ENCODE results near the gene PLAAT4. TPM values are rescaled to one million over a fixed set of nuclear protein-coding genes. Genes with fewer than 3 reads are reported as not detected.

Gene PLAAT4, protein sequence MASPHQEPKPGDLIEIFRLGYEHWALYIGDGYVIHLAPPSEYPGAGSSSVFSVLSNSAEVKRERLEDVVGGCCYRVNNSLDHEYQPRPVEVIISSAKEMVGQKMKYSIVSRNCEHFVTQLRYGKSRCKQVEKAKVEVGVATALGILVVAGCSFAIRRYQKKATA
- total RNA-seq (2014; rRNA removed; shearing (Covaris generic)), result 6.5 and 6.8 TPM in 2 replicates
- 1.3 and 1.4 TPM in 2 replicates for total RNA-seq (2022)
- percentile 17 among the genes with signal in this experiment for Bru-seq, nascent RNA
- BruChase-seq, experiment 1, labeled RNA remaining after a 6-hour chase, result percentile 10 among the genes with signal in this experiment
- BruChase-seq, experiment 2, labeled RNA remaining after a 2-hour chase, result not detected
- long read RNA-seq, partial matches to known transcripts, result 1 of 1 reads
- long read RNA-seq, other reads (novel, unspliced or antisense), result 0 of 1 reads

DNA sequence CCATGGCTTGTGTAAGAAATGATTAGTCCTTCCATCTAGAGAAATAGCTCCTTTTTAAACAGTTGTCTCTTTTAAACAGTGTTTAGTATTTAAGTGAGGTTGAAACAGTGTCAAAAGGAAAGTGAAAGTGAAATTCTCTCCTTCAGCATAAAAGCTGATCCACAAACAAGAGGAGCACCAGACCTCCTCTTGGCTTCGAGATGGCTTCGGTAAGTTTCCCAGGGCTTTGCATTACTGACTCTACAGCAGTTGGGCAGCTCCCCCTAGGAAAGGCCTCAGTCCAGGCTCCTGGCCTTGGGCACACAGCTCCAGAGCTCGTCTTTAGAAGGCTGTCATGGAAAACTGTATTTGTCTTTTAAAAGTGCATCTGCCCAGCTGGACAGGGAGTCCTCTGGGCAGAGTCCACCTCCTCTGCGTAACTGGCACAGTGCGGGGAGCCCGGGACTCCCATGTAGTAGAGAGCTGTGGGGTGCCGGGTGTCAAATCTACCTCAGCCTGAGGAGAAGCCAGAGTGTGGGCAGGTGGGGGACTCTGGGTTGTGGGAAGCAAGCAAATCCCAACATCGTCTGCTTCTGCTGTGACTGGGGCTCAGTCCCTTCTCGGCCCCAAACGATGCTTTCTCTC is at the start of gene PLAAT4:
Gene PLAAT4 (plus strand): TSS at position 140 of the 624 bp plus-strand sequence. CDS start 61 bp downstream, at position 201.
- H3K27ac ChIP-seq (ENCODE audit: low read depth, low read length, poor library complexity, severe bottlenecking), result no peak within 1 kb of the TSS
- no peak for TF ChIP-seq EZH2phosphoT487 (IDR thresholded peaks at IDR 0.05; ENCODE audit: borderline replicate concordance, low read depth, low read length)
- TF ChIP-seq, protein P1, sequence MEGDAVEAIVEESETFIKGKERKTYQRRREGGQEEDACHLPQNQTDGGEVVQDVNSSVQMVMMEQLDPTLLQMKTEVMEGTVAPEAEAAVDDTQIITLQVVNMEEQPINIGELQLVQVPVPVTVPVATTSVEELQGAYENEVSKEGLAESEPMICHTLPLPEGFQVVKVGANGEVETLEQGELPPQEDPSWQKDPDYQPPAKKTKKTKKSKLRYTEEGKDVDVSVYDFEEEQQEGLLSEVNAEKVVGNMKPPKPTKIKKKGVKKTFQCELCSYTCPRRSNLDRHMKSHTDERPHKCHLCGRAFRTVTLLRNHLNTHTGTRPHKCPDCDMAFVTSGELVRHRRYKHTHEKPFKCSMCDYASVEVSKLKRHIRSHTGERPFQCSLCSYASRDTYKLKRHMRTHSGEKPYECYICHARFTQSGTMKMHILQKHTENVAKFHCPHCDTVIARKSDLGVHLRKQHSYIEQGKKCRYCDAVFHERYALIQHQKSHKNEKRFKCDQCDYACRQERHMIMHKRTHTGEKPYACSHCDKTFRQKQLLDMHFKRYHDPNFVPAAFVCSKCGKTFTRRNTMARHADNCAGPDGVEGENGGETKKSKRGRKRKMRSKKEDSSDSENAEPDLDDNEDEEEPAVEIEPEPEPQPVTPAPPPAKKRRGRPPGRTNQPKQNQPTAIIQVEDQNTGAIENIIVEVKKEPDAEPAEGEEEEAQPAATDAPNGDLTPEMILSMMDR (conservative IDR thresholded peaks at IDR 0.05; ENCODE audit: low read length), result no peak
- H3K9me3 ChIP-seq (ENCODE audit: low read length), result no peaks in the 10 kb centered on the region
- intact Hi-C loops (cut with micrococcal nuclease; ENCODE audit: unreplicated experiment), result no loop called here
- H3K4me3 ChIP-seq (ENCODE audit: low read depth, low read length, poor library complexity, severe bottlenecking), result peak within 1 kb of the TSS; percentile 49
- H3K4me2 ChIP-seq (ENCODE audit: low read length), result peak within 1 kb of the TSS; percentile 77
- ChIA-PET CTCF (ENCODE audit: unreplicated experiment) (no interaction called here), POLR2A (interaction anchor here (0.5 to 0.9 kb wide), 2 partner anchors 9 to 17 kb away, joined by 3 to 10 read pairs; no protein-coding TSS in a partner anchor)
- no peaks in the 10 kb centered on the region for H3K9me2 ChIP-seq (ENCODE audit: insufficient read depth, low read length)
- H2AFZ ChIP-seq (ENCODE audit: low read length), result peak within 1 kb of the TSS; percentile 98
- DNase-seq (ENCODE audit: low spot score), result no peak
- no peaks in the 10 kb centered on the region for H3K79me2 ChIP-seq (ENCODE audit: insufficient read depth, low read depth, low read length)
- H3K4me1 ChIP-seq (ENCODE audit: insufficient read depth, low read length, poor library complexity, severe bottlenecking), result peaks cover 17% of the 10 kb centered on the region
- no peaks in the 10 kb centered on the region for H4K20me1 ChIP-seq (ENCODE audit: insufficient read depth, low read length)
- BruUV-seq (replicated peaks), result no TSS peak
- H3K36me3 ChIP-seq (ENCODE audit: insufficient read depth, low read length), result no peaks in the 10 kb centered on the region

- H4K20me1 ChIP-seq (ENCODE audit: insufficient read depth, low read length), result no peaks in the 10 kb centered on the region
- DNase-seq (ENCODE audit: low spot score), result no peak
- no peak overlapping the region for H3K4me2 ChIP-seq (ENCODE audit: low read length)
- H3K4me3 ChIP-seq (ENCODE audit: low read depth, low read length, poor library complexity, severe bottlenecking), result no peak overlapping the region
- no TSS peak for BruUV-seq (replicated peaks)
- H2AFZ ChIP-seq (ENCODE audit: low read length), result no peak overlapping the region
- H3K9me3 ChIP-seq (ENCODE audit: low read length), result 0 out of 2 replicates have a peak, but pooled peaks cover 7% of the 10 kb centered on the region
- no peaks in the 10 kb centered on the region for H3K79me2 ChIP-seq (ENCODE audit: insufficient read depth, low read depth, low read length)
- H3K36me3 ChIP-seq (ENCODE audit: insufficient read depth, low read length), result no peaks in the 10 kb centered on the region
- POLR2A ChIA-PET, result interaction anchor here (1.0 to 1.2 kb wide), 2 partner anchors 10 to 148 kb away, joined by 3 to 4 read pairs; no protein-coding TSS in a partner anchor
- intact Hi-C loops (cut with micrococcal nuclease; ENCODE audit: unreplicated experiment), result no loop called here
- H3K27ac ChIP-seq (ENCODE audit: low read depth, low read length, poor library complexity, severe bottlenecking), result no peak overlapping the region
- TF ChIP-seq EZH2phosphoT487 (IDR thresholded peaks at IDR 0.05; ENCODE audit: borderline replicate concordance, low read depth, low read length), result no peak
- TF ChIP-seq, protein P1 (conservative IDR thresholded peaks at IDR 0.05; ENCODE audit: low read length), result no peak
- CTCF ChIA-PET (ENCODE audit: unreplicated experiment), result no interaction called here
- no peaks in the 10 kb centered on the region for H3K9me2 ChIP-seq (ENCODE audit: insufficient read depth, low read length)
- no peaks in the 10 kb centered on the region for H3K4me1 ChIP-seq (ENCODE audit: insufficient read depth, low read length, poor library complexity, severe bottlenecking)
Observed at GRCh38 chr11:63488789-63489188, 47.8 kb upstream of the PLAAT4 start.

Data from OCI-LY7 (cell line).